Hematopoietic multipotent progenitor cell treated with erythropoietin and hydrocortisone succinate and interleukin-3 and kit ligand, for 15 days (in vitro differentiated cells): Measurements from ENCODE around the gene FBXW7.
"Not testable (repeated sequence)": the region's sequence is repeated elsewhere in the genome, so short reads cannot be mapped to it uniquely, and the experiment has no call there.

Experiments
- DNase-seq: peaks from one replicate; pipeline ENCODE4 v3.0.0-alpha.2; 2015; ENCODE audit warnings: low spot score

FBXW7 gene

DNA sequence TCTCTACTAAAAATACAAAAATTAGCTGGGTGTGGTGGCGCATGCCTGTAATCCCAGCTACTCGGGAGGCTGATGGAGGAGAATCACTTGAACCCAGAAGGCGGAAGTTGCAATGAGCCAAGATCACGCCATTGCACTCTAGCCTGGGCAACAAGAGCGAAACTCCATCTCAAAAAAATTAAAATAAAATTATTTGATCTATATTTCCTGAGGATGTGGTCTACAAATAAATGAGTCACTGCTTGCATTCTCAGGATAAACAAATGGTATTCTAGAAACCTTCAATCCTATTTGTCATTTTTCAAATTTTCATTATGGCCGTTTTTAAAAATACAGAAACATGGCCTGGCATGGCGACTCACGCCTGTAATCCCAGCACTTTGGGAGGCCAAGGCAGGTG, 8.6 kb upstream of the FBXW7 start:
- DNase-seq: not testable (repeated sequence)

DNA sequence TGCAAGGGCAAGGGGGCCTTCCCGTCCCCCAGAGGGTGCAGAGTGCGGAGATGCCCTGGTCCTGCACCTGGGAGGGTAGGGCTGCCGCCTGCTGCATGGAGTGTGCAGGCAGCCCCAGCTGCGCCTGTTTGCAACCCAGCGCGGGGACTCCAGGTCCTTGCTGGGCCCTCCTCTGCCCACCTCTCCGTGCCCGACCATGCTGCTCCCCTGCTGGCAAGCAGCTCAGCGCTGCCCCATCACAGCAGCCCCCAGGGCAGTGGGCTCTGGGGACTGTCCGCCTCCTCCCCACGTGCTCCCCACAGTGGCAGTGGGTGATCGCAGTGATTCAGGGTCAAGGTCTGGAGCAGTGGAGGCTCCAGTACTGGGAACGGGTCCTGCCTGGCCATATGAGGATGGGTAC, 5.0 kb upstream of the FBXW7 start:
- no peak for DNase-seq

DNA sequence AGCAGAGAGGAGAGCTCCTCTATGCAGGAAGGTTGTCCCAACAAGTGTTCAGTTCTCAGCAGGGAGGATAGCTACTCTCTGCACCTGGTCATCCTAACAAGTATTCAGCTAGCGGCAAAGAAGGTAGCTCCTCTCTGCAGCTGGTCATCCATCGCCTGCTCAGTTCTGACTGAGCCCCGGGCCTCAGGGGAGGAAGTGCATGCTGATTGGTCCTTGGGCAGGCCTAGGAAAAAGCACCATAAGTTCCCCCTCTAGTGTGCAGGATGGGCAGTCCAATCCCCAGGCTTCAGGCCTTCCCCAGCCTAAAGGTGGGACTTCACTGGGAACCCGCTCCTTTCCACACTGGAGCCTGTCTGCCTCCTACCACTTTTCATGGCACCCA, 4.4 kb upstream of the FBXW7 start:
- no peak for DNase-seq

DNA sequence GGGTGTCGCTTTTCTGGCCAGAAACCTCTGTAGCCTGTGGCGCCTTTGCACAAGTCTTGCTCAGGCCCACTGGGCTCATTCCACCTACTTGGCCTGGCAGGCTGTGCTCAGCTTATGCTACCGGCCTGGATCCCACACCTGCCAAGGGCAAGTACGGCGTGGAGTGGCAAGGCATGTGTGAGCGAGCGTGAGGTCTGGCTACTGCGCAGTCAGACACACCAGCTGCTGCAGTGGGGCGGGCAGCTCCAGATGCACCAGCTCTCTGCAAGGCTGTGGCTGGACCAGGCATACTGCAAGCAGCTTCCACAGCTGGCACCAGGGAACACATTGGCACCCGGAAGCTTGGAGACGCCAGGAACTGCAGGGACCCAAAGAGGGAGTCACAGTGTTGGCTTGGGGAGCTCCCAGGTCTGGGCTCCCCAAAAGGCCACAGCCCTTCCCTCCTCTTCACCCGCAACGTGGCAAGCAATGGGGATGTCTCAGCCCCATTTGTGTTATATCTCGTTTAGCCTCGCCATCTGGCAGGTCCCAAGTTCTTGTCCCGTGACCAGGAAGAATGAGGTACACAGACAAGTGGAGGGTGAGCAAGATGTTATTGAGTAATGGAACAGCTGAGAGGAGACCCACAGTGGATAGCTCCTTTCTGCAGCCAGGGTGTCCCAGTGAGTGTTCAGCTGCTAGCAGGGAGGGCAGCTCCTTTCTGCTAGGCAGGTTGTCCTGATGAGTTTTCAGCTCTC, 3.8 kb upstream of the FBXW7 start:
- no peak for DNase-seq

DNA sequence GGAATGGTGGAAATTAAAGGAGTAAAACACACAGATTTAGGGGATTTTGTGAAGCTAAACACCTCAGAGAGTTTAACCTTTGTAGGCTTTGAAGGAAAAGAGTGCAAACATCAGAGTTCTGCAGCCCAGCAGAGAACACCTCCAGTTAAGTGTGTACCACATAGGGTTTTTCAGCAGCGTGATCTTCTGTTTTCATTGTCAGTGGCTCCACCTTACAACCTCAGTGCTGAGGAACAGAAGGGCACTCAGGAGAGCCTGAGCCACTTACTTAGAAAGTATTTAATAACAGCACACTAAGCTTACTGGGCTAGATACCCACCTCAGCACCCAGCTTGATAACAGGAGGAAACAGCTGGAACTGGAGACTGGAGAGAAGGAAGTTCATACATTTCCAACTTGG, 2.0 kb upstream of the FBXW7 start:
- DNase-seq: no peak

DNA sequence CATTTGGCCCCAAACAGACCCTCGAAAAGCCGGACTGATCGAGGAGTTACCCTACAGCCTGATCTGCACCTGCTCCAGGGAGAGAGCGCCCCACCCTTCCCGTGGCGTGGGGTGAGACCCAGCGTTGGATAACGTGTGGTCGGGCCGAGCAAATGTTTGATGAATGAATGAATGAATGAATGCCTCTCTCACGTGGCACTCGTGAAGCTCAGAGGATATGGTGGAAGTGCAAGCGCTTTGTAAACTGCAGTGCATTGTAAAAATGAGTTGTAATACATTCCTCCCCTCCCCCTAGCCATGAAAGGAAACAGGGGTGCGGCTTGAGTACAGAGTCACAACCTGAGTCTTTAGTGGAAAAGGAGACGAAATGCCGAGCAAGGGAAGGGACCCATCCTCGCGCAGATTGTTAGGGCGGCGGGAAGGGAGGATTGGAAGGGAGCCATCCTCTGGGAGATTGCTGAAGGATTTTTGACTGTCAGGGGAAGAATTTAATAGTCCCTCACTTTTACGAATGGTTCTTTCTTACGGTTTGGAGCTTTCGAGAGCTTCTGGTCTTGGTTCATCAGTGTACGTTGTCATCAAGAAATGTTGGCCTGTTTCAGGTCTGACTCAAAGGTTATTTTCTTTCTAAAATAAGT, 772 bp upstream of the FBXW7 start:
- DNase-seq: no peak

DNA sequence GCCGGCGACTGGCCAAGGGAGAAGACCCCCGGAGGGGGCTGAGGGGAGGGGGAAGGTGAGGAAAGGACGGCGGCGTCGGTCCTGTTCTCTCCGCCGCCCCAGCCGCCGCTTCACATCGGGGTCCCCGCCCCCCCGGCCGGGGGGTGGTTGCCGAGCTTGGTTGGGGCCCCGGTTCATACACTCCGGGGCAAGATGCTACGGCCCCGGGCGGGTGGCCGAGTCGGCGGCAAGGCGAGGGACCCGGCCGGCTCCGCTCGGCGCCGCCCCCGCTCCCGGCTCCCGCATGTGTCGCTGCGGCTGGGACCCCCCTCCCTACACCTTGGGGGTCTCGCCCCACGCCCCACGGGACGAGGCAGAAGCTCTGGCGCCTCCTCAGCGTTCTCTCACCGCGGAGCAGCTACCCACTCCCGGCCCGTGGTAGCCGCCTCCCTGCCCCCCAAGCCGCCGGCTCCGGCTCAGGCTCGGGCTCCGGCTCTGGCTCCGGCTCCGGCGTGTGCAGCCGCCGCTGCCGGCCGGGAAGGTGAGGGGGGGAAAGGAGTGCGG, 461 bp downstream of the FBXW7 start:
- no peak for DNase-seq

DNA sequence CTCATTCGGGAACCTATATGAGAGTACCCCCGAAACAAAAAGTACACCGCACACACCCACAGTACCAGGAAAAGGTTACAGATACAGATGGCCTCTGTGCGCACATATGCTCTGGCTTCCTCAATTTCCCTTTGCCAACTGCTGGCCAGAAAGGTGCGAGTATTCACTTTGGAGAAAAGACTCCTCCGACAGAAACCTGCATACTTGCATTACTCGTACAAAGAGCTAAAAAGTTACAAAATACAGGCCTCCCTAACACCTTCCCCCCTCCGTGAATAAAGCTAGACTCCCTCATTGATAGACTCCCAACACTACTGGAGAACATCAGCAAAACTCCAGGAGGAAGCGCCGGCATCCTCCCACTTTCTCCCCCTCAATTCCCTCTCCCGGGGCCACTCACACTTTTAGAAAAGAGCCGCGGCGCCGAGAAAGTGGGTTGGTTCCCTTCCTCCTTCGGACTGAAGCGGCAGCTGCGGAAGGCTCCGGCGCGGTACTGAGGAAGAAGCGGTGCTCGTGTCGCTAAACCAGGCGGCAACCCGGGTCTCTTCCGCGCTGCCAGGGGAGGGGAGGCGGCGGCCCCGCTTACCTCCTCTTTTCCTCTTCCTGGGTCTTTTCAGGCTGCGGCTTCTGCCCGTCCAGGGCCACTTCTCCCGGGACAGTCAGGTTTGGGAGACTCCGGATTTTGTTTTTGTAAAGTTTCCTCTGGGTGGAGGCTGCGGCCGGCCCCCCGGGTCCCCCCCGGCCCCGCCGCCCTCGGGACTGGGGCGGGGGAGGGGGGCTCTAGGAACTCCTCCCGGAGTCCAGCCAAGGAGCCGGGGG, 1.1 kb downstream of the FBXW7 start:
- peak; percentile 38 for DNase-seq

DNA sequence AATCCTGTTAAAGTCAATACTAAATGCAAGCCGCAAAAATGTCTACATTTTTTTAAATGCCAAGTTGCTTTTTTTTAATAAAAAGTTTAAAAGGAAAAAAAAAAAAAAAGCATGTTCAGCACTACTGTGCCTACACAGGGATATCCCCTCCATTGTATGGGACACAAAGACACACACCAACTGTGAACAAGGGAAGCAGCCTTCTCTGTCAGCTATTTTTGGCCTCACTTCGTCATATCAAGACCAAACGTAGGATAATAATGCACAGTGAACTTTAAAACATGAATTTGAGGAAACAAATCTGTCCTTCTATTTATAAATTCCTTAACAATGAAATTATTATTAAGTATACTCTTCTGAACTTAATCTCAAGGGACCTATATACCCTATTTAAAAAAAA, 4.4 kb downstream of the FBXW7 start:
- no peak for DNase-seq

DNA sequence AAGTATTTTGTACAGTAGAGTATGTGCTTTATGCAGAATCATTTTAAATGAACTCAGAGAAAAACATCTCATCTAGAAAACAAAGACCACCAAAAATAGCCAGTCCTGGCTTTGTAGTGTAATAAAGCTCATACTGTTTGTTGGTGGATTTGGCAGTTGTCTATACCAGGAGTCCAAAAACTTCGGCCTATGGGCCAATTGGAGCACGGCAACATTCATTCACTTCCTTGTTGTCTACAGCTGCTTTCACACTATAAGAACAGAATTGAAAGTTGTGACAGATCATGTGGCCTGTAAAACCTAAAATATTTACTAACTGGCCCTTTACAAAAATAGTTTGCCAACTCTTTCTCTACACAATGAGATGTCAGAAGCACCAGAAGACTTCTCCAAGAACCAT, 5.3 kb downstream of the FBXW7 start:
- DNase-seq: no peak

DNA sequence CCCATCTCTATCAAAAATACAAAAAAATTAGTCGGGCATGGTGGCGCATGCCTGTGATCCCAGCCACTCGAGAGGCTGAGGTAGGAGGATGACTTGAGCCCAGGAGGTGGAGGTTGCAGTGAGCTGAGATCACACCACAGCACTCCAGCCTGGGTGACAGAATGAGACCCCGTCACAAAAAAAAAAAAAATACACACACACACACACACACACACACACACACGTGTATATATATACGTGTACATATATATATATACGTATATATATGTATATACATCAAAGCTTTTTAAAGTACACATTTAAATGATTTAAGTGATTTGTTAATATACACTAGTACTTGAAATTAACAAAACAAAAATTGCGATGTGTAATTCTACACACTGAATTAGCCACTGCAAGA, 6.0 kb downstream of the FBXW7 start:
- DNase-seq: no peak

DNA sequence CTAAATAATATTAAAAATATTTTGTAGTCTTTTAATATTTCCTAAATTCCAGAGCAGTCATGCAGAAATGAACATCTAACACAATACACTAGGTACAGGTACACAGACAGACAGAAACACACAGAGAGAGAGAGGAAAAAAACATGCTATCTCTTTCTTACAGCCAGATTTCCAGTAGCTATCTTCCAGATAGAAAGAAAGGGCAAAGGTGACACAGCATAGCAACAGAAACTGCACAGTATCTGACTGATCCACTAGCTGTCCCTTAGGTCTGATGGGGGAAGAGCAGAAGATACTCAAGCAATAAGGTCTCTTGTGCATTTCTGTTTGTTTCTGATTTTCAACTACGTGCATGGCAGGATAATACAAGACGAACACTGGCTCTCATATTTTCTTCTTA, 7.8 kb downstream of the FBXW7 start:
- peak; percentile 30 for DNase-seq

DNA sequence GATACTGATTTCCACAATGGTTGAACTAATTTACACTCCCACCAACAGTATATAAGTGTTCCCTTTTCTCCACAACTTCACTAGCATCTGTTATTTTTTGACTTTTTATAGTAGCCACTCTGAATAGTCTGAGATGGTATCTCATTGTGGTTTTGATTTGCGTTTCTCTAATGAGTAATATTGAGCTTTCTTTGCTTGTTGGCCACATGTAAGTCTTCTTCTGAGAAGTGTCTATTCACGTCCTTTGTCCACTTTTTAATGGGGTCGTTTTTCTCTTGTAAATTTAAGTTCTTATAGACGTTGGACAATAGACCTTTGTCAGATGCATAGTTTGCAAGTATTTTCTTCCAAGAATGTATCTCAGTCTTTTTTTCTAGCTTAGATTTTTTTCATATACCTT, 10.0 kb downstream of the FBXW7 start:
- no peak for DNase-seq

DNA sequence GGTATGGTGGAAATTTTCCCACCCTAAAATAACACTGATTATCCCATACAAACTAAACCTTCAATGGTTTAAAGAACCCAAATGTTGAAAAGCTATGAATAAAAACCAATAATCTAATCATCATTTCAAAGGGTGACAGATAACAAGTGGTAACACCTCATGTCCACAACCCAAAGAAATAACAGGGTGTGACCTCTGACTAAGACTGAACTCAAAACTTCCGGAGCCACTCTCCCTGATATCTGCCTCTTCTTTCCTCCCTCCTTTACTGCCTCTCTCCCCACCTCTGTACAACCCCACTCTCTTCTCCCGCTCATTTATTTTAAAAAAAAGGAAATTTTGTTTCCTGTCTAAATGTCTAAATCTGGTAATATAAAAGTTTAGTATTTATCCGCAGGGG, 11.5 kb downstream of the FBXW7 start:
- DNase-seq: no peak

DNA sequence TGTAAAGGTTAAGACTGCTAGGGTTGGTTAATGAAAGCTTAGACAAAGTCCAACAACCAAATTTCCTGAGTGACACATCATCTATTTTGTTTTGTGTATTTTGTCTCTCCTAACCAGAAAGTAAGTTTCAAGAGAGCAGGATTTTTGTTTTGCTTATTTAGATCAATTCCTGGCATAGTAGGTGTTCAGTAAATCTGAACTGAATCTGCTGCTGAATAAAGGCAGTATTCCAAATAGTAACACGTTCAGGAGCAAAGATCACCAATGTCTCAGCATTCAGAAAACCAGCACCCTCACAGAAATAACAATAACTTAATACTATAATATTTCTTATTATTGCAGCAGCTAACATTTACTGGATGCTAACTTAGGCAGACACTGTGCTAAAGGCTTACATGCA, 12.2 kb downstream of the FBXW7 start:
- DNase-seq: no peak

DNA sequence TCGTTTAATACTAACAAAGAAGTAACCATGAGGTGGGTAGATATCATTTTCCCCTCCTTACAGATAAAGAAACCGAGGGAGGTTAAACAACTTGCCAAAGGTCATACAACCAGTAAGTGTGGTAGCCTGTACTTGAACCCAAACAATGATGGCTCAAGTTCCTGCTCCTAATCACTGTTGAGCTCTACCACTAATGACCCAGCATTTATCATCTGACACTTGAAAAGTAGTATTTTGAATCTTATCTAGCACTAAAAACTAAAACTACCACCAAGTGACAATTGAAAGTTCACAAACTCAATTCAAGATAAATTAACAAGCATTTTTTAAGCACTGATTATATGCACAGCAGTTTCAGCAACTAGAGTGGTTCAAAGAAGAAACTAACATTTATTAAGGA, 13.1 kb downstream of the FBXW7 start:
- DNase-seq: no peak

DNA sequence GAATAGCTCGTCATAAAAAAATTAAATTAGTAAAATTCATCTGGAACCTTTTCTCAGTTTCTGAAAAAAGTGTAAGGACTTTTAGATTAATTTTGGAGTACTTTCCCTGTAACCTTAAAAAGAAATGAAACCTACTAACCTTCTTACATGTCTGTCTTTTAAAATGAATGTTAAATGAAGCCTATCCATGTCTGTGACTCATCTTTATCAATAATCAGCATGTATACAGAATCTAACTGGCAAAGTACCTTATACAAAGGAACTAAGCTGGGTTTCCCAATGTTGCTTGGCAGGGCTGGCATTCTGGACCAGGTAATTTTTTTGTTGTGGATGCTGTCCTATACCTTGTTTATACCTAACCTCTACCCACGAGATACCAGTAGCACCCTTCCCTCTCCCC, 13.6 kb downstream of the FBXW7 start:
- no peak for DNase-seq

DNA sequence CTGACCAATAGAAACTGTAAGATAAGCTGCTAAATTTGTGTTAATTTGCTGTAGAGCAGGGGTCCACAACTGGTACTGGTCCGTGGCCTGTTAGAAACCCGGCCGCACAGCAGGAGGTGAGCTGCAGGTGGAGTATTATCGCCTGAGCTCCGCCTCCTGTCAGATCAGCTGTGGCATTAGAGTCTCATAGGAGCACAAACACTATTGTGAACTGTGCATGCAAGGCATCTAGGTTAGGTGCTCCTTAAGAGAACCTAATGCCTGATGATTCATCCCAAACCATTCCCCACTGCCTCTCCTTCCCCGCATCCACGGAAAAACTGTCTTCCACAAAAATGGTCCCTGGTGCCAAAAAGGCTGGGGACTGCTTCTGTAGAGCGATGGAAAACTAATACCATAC, 19.7 kb downstream of the FBXW7 start:
- DNase-seq: no peak

DNA sequence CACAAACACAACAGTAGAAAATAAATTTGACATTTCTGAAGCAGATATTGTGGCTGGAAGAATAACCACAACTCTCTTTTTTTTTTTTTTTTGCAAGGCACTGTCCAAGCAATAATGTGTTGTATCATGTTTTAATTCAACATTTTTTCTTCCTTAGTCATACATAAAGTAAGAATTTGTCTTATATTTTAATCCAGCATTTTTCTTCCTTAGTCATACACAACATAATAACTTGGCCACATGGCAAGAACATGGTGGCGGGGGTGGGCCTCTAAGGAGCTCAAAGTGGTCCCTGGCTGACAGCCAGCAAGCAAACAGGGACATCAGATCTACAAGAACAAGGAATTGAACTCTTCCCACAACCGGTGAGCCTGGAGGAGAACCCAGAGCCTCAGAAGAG, 20.2 kb downstream of the FBXW7 start:
- no peak for DNase-seq

DNA sequence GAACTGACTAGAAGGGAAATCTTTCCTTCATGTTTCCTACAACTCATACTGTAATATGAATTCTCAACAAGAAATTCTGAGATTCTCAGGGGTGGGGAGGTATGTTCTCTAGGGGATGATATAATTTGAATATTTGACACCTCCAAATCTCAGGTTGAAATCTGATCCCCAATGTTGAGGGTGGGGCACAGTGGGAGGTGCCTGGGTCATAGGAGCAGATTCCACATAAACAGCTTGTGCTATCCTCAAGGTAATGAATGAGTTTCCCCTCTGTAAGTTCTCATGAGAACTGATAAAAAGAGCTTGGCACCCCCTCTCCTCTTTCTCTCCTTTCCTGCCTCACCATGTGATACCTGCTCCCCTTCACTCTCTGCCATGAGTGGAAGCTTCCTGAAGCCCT, 21.5 kb downstream of the FBXW7 start:
- no peak for DNase-seq

DNA sequence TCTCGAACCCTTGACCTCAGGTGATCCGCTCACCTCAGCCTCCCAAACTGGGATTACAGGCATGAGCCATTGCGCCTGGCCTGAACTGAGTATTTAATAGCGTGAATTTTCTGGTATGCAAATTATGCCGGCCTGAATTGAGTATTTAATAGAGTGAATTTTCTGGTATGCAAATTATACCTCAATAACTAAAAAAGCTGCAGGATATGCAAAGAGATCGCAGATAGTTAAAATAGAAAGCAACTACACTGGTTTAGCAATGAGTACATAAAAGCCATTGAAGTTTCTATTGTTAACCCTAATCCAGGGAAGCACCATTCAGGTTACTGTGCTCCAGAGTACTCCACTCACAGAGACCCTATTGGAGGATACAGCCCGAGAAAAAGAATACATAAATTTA, 22.8 kb downstream of the FBXW7 start:
- no peak for DNase-seq

DNA sequence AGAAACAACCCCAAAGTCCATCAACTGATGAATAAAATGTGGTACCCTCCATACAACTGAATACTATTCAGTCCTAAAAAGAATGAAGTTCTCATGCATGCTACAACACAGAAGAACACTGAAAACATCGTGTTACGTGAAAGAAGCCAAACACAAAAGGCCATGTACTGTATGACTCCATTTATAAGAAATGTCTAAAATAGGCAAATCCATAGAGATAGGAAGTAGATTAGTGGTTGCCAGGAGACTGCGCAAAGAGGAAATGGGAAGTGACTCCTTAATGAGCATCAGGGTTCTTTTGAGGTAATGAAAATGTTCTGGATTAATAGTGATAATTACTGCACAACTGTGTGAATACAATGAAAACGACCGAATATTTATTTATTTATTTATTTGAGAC, 23.4 kb downstream of the FBXW7 start:
- DNase-seq: no peak
